IMR-90 (cell line): ENCODE results near the gene ARRDC3. TPM values are rescaled to one million over a fixed set of nuclear protein-coding genes. Genes with fewer than 3 reads are reported as not detected.

Experiments used
- ATAC-seq: fragments of 200-7000 bp; cut with Tn5 transposase; 2 replicates; pipeline ENCODE4 v1.9.1; 2020; ENCODE audit warnings: low read depth, mild to moderate bottlenecking, moderate library complexity
- BruUV-seq: library from RNA; stranded (reverse); fragments of 400-500 nt; replicated peaks from 2 replicates; lab custom pipeline; 2021; lab: Mats Ljungman, UMichigan
- CTCF ChIA-PET: fragments of 300-600 bp; formaldehyde crosslinking; extraction: SDS; loops from one replicate; lab custom pipeline; 2021; ENCODE audit warnings: antibody characterized with exemption; lab: Yijun Ruan, JAX
- POLR2A ChIA-PET: fragments of 300-600 bp; sonication (Branson Sonifier 250); formaldehyde crosslinking; loops from one replicate; lab custom pipeline; 2022; ENCODE audit warnings: antibody characterized with exemption; ENCODE audit not compliant: unreplicated experiment; lab: Charles Lee
- DNase-seq: peaks from one replicate; pipeline ENCODE4 v3.0.0; 2013
- H2AFZ ChIP-seq: replicated peaks from 2 replicates; pipeline ENCODE3; 2013; ENCODE audit warnings: low read length, mild to moderate bottlenecking; ENCODE audit not compliant: poor library complexity
- H2AK5ac ChIP-seq: 2 replicates; pipeline ENCODE4 v1.6.1; 2013; ENCODE audit warnings: low read depth, low read length, inconsistent platforms
- H2AK9ac ChIP-seq: replicated peaks from 2 replicates; pipeline ENCODE3; 2013; ENCODE audit warnings: mild to moderate bottlenecking, low read depth, low read length, moderate library complexity; ENCODE audit not compliant: poor library complexity
- H2BK120ac ChIP-seq: 2 replicates; pipeline ENCODE4 v1.6.1; 2013; ENCODE audit warnings: low read depth, low read length, inconsistent platforms
- H2BK15ac ChIP-seq: 3 replicates; pipeline ENCODE4 v1.6.1; 2013; ENCODE audit warnings: low read depth, low read length, inconsistent platforms
- H2BK20ac ChIP-seq: 2 replicates; pipeline ENCODE4 v1.6.1; 2013; ENCODE audit warnings: low read depth, mild to moderate bottlenecking, inconsistent platforms, low read length, moderate library complexity
- H2BK5ac ChIP-seq: 2 replicates; pipeline ENCODE4 v1.6.1; 2013; ENCODE audit warnings: mild to moderate bottlenecking, low read depth, low read length, inconsistent platforms; ENCODE audit not compliant: poor library complexity, severe bottlenecking
- H3K14ac ChIP-seq: replicated peaks from 2 replicates; pipeline ENCODE4 v1.6.1; 2013; ENCODE audit warnings: low read depth, low read length, inconsistent platforms
- H3K18ac ChIP-seq: 2 replicates; pipeline ENCODE4 v1.6.1; 2013; ENCODE audit warnings: low read depth, low read length, control low read depth
- H3K23ac ChIP-seq: 2 replicates; pipeline ENCODE4 v1.6.1; 2013; ENCODE audit warnings: low read depth, low read length, inconsistent platforms
- H3K27ac ChIP-seq: 2 replicates; pipeline ENCODE4 v1.5.1; 2013; ENCODE audit warnings: mild to moderate bottlenecking, control low read depth, low read length; ENCODE audit not compliant: insufficient read depth
- H3K27me3 ChIP-seq: 2 replicates; pipeline ENCODE4 v1.6.1; 2013; ENCODE audit warnings: low read length; ENCODE audit not compliant: control insufficient read depth, insufficient read depth
- H3K36me3 ChIP-seq: 2 replicates; pipeline ENCODE4 v1.6.1; 2013; ENCODE audit warnings: low read length, mixed read lengths; ENCODE audit not compliant: control insufficient read depth, insufficient read depth
- H3K4ac ChIP-seq: 2 replicates; pipeline ENCODE4 v1.6.1; 2013; ENCODE audit warnings: low read depth, low read length, inconsistent platforms
- H3K4me1 ChIP-seq: 2 replicates; pipeline ENCODE4 v1.6.1; 2013; ENCODE audit warnings: low read length, mixed read lengths; ENCODE audit not compliant: control insufficient read depth, insufficient read depth
- H3K4me2 ChIP-seq: 2 replicates; pipeline ENCODE4 v1.6.1; 2013; ENCODE audit warnings: low read depth, mild to moderate bottlenecking, control low read depth, low read length, moderate library complexity
- H3K4me3 ChIP-seq: 2 replicates; pipeline ENCODE4 v1.5.1; 2013; ENCODE audit warnings: low read depth, mild to moderate bottlenecking, control low read depth, low read length, moderate library complexity; ENCODE audit not compliant: insufficient read depth
- H3K56ac ChIP-seq: 2 replicates; pipeline ENCODE4 v1.6.1; 2013; ENCODE audit warnings: low read length, inconsistent platforms; ENCODE audit not compliant: insufficient read depth; ENCODE audit errors: extremely low read depth
- H3K79me1 ChIP-seq, 2 experiments: 2 replicates each; pipeline ENCODE4 v1.6.1; 2013; ENCODE audit warnings: low read length in 2 of 2, inconsistent platforms in 1 of 2, low read depth in 1 of 2
- H3K9ac ChIP-seq: 2 replicates; pipeline ENCODE4 v1.6.1; 2013; ENCODE audit warnings: low read depth, low read length, control low read depth
- H3K9me1 ChIP-seq: 2 replicates; pipeline ENCODE4 v1.6.1; 2013; ENCODE audit warnings: low read length, inconsistent platforms; ENCODE audit not compliant: insufficient read depth
- H3K9me3 ChIP-seq: 2 replicates; pipeline ENCODE4 v1.6.1; 2013; ENCODE audit warnings: low read length; ENCODE audit not compliant: control insufficient read depth, insufficient read depth
- H4K20me1 ChIP-seq: 2 replicates; pipeline ENCODE4 v1.6.1; 2013; ENCODE audit warnings: low read length, inconsistent platforms; ENCODE audit not compliant: insufficient read depth
- H4K5ac ChIP-seq: 2 replicates; pipeline ENCODE4 v1.6.1; 2013; ENCODE audit warnings: mild to moderate bottlenecking, low read depth, low read length, control low read depth
- H4K8ac ChIP-seq, 2 experiments: 2 replicates each; pipeline ENCODE4 v1.6.1; 2013; ENCODE audit warnings: low read depth in 2 of 2, low read length in 2 of 2, control low read depth in 1 of 2, inconsistent platforms in 1 of 2
- H4K91ac ChIP-seq: 2 replicates; pipeline ENCODE4 v1.6.1; 2013; ENCODE audit warnings: low read depth, low read length, inconsistent platforms; ENCODE audit not compliant: insufficient read depth
- BHLHE40 ChIP-seq: fragments of 150-350 bp; IDR thresholded peaks from 2 replicates; pipeline ENCODE4 v1.6.1; 2016; ENCODE audit warnings: mild to moderate bottlenecking, low read depth, low read length
- MAFK ChIP-seq: IDR thresholded peaks from 2 replicates; pipeline ENCODE4 v1.6.1; 2012; ENCODE audit warnings: low read depth, low read length, improper control_type of control experiment
- MAZ ChIP-seq: IDR thresholded peaks from 2 replicates; pipeline ENCODE4 v1.6.1; 2012; ENCODE audit warnings: low read depth, mild to moderate bottlenecking, low read length, improper control_type of control experiment, moderate library complexity, borderline replicate concordance
- NFE2L2 ChIP-seq: fragments of 150-350 bp; IDR thresholded peaks from 2 replicates; pipeline ENCODE4 v1.6.1; 2016; ENCODE audit warnings: low read depth, mild to moderate bottlenecking, low read length
- POLR2A ChIP-seq: IDR thresholded peaks from 2 replicates; pipeline ENCODE4 v1.6.1; 2012; ENCODE audit warnings: mild to moderate bottlenecking, low read depth, low read length
- RFX5 ChIP-seq: IDR thresholded peaks from 2 replicates; pipeline ENCODE4 v1.8.0; 2012; ENCODE audit warnings: low read depth, mild to moderate bottlenecking, low read length, moderate library complexity
- USF2 ChIP-seq: fragments of 150-350 bp; IDR thresholded peaks from 2 replicates; pipeline ENCODE4 v1.6.1; 2017; ENCODE audit warnings: mild to moderate bottlenecking, antibody characterized with exemption, low read length, low read depth
- dilution Hi-C: fragments of 300-500 bp; cut with HindIII; formaldehyde crosslinking; loops from one replicate; pipeline ENCODE4 v1.14.3; 2018; ENCODE audit warnings: low sequenced_read_pairs; ENCODE audit not compliant: unreplicated experiment
- in situ Hi-C: fragments of 300-500 bp; cut with MboI; formaldehyde crosslinking; loops from 3 replicates; pipeline ENCODE4 v1.14.3; 2019; ENCODE audit warnings: low sequenced_read_pairs, inconsistent platforms, mixed read lengths
- intact Hi-C: fragments of 100-400 bp; cut with micrococcal nuclease; formaldehyde crosslinking; loops from 2 replicates; pipeline ENCODE4 v1.10.0; 2022
- polyA plus RNA-seq, 3 experiments: library from polyadenylated mRNA; depleted of rRNA; stranded (reverse); fragments of >200 nt; gene quantifications; 2 replicates each; pipeline ENCODE4 v1.2.3, GENCODE V29; 2012; ENCODE audit warnings: low replicate concordance in 1 of 3
- total RNA-seq: library from RNA; depleted of rRNA; stranded (reverse); fragments of >200 nt; gene quantifications from 2 replicates; pipeline ENCODE4 v1.2.3, GENCODE V29; 2012

The ARRDC3 gene
- total and polyA plus RNA-seq, 2 of the 4 experiments (the other 2 are of a cell fraction) = 19.3 to 86.7 TPM

- TF ChIP-seq BHLHE40 (no peak), NFE2L2 (no peak), MAZ (peak; percentile 99), USF2 (no peak), POLR2A (peak; percentile 100)
Observed at GRCh38 chr5:91383027-91383955, at the start of gene ARRDC3 (continued).

GRCh38 chr5:91430949-91431348 is 47.8 kb upstream of the ARRDC3 start:
- DNase-seq (no peak), ATAC-seq (no peak)
- TF ChIP-seq RFX5 = no peak
- TF ChIP-seq USF2 = no peak
- TF ChIP-seq NFE2L2 = no peak
- peak; percentile 87 for TF ChIP-seq MAFK
- no peak for TF ChIP-seq POLR2A
- H2BK20ac ChIP-seq = no peak overlapping the region
- no peak overlapping the region for H2AK5ac ChIP-seq
- no peak overlapping the region for H3K9ac ChIP-seq
- no peak overlapping the region for H3K14ac ChIP-seq
- no peak overlapping the region for H2BK5ac ChIP-seq
- H3K4ac ChIP-seq = no peak overlapping the region
- H3K56ac ChIP-seq = no peak overlapping the region
- H4K8ac ChIP-seq = no peak overlapping the region
- H2AFZ ChIP-seq = no peak overlapping the region
- no peaks in the 10 kb centered on the region for H3K9me1 ChIP-seq
- no peak overlapping the region for H3K4me2 ChIP-seq
- no peak overlapping the region for H2BK15ac ChIP-seq
- 0 out of 2 replicates have a peak, but pooled peaks cover 1% of the 10 kb centered on the region for H3K9me3 ChIP-seq
- H2BK120ac ChIP-seq = no peak overlapping the region
- no peaks in the 10 kb centered on the region for H3K79me1 ChIP-seq
- H4K20me1 ChIP-seq = no peaks in the 10 kb centered on the region
- no peak overlapping the region for H3K4me3 ChIP-seq
- CTCF ChIA-PET = no interaction called here
- H3K23ac ChIP-seq = no peak overlapping the region
- no peak overlapping the region for H4K91ac ChIP-seq
- H3K27ac ChIP-seq = no peak overlapping the region
- no peak overlapping the region for H2AK9ac ChIP-seq
- in situ Hi-C loops (no loop called here), dilution Hi-C loops (no loop called here), intact Hi-C loops (no loop called here)
- no peaks in the 10 kb centered on the region for H3K4me1 ChIP-seq
- POLR2A ChIA-PET = no interaction called here
- no peaks in the 10 kb centered on the region for H3K27me3 ChIP-seq
- no peak overlapping the region for H4K5ac ChIP-seq
- no peaks in the 10 kb centered on the region for H3K36me3 ChIP-seq
- H3K18ac ChIP-seq = no peak overlapping the region
- no TSS peak for BruUV-seq
